Esophagus (tissue), 2 donors: Measurements from ENCODE around the gene TBX6. TPM values are rescaled to one million over a fixed set of nuclear protein-coding genes. Genes with fewer than 3 reads are reported as not detected.

Experiments used
- H3K27ac ChIP-seq, 2 donors: one replicate each; pipeline ENCODE4 v1.5.1; 2013; ENCODE audit warnings: low read depth in 2 of 2, mild to moderate bottlenecking in 2 of 2, inconsistent platforms in 1 of 2, low read length in 1 of 2, moderate library complexity in 1 of 2
- H3K27me3 ChIP-seq, 2 donors: one replicate each; pipeline ENCODE4 v1.6.1; 2013; ENCODE audit warnings: low read length in 2 of 2, control low read depth in 1 of 2, mild to moderate bottlenecking in 1 of 2; ENCODE audit not compliant: insufficient read depth in 2 of 2, control insufficient read depth in 1 of 2
- H3K36me3 ChIP-seq, 2 donors: one replicate each; pipeline ENCODE4 v1.6.1; 2013; ENCODE audit warnings: low read length in 1 of 2; ENCODE audit not compliant: control insufficient read depth in 2 of 2, insufficient read depth in 2 of 2
- H3K4me1 ChIP-seq, 2 donors: one replicate each; pipeline ENCODE4 v1.6.1; 2013; ENCODE audit warnings: low read length in 1 of 2; ENCODE audit not compliant: control insufficient read depth in 2 of 2, insufficient read depth in 2 of 2
- H3K4me3 ChIP-seq, 2 donors: one replicate each; pipeline ENCODE4 v1.5.1; 2013; ENCODE audit warnings: low read length in 2 of 2, mild to moderate bottlenecking in 2 of 2, low read depth in 1 of 2, moderate library complexity in 1 of 2
- H3K9me3 ChIP-seq, 2 donors: one replicate each; pipeline ENCODE4 v1.6.1; 2013; ENCODE audit warnings: mild to moderate bottlenecking in 2 of 2, low read depth in 1 of 2, low read length in 1 of 2, moderate library complexity in 1 of 2; ENCODE audit not compliant: control insufficient read depth in 2 of 2, insufficient read depth in 1 of 2
- WGBS, 2 donors: extraction: QIAGEN DNeasy Blood & Tissue Kit; methylation state at CpG; one replicate each; pipeline ENCODE4 v1.1.7; 2013; 5-methylcytosine and 5-hydroxymethylcytosine counted together
- polyA plus RNA-seq, 2 donors: library from polyadenylated mRNA; stranded (reverse); fragments of 200-250 nt; gene quantifications; one replicate each; pipeline ENCODE4 v1.2.3, GENCODE V29; 2013
- donor health status: healthy with polysubstance abuse.
- donor health status: Bipolar disorder and iron deficiency.

The TBX6 gene
- polyA plus RNA-seq, 2 donors = 6.2 to 15.8 TPM

DNA sequence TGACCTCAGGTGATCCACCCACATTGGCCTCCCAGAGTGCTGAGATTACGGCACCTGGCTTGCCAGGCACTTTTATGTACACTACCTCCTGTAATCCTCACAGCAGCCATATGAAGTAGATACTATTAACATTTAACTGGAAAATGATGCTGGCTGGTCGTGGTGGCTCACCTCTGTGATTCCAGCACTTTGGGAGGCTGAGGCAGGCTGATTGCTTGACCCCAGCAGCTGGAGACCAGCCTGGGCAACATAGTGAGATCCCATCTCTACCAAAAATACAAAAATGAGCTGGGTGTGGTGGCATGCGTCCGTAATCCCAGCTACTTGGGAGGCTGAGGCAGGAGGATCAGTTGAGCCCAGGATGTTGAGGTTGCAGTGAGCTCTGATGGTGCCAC is 33.3 kb upstream of the TBX6 start:
- H3K4me1 ChIP-seq = peaks cover 0 to 8% of the 10 kb centered on the region in 2 donors
- H3K36me3 ChIP-seq = peaks cover 0 to 2% of the 10 kb centered on the region in 2 donors
- no peak overlapping the region for H3K4me3 ChIP-seq
- no peaks in the 10 kb centered on the region for H3K9me3 ChIP-seq
- H3K27ac ChIP-seq = no peak overlapping the region
- WGBS, 2 donors = 85 to 88% methylated on average over 4 of the region's 4 CpGs
- H3K27me3 ChIP-seq = no peaks in the 10 kb centered on the region

- H3K9me3 ChIP-seq = no peaks in the 10 kb centered on the region
Observed at GRCh38 chr16:30122604-30123160, 31.0 kb upstream of the TBX6 start.

GRCh38 chr16:30121741-30122571 is 30.2 kb upstream of the TBX6 start:
- Histone ChIP-seq H3K27ac (peak overlapping the region; percentile 86 to 95), H3K36me3 (peaks cover 6 to 16% of the 10 kb centered on the region in 2 donors), H3K9me3 (no peaks in the 10 kb centered on the region), H3K27me3 (no peaks in the 10 kb centered on the region), H3K4me3 (peak overlapping the region; percentile 59 to 78), H3K4me1 (peaks cover 3 to 10% of the 10 kb centered on the region in 2 donors)
- 49 to 54% methylated on average over 30 to 31 of the region's 31 CpGs for WGBS, 2 donors

More at GRCh38 chr16:30122604-30123160, 31.0 kb upstream of the TBX6 start:
- peaks cover 5 to 11% of the 10 kb centered on the region in 2 donors for H3K36me3 ChIP-seq
- 0 to 1% methylated on average over 31 to 42 of the region's 42 CpGs for WGBS, 2 donors
- H3K4me1 ChIP-seq = peaks cover 3 to 10% of the 10 kb centered on the region in 2 donors
- H3K27ac ChIP-seq = peak overlapping the region; percentile 86 to 95
- H3K27me3 ChIP-seq = no peaks in the 10 kb centered on the region
- H3K4me3 ChIP-seq = peak overlapping the region; percentile 59 to 78

- Histone ChIP-seq H3K9me3 (no peaks in the 10 kb centered on the region), H3K4me3 (no peak overlapping the region), H3K36me3 (peaks cover 12 to 22% of the 10 kb centered on the region in 2 donors), H3K27ac (peak overlapping the region; percentile 14 to 95), H3K4me1 (peaks cover 3 to 15% of the 10 kb centered on the region in 2 donors), H3K27me3 (no peaks in the 10 kb centered on the region)
- 83 to 94% methylated on average over 3 of the region's 3 CpGs for WGBS, 2 donors
Observed at GRCh38 chr16:30120340-30121105, 28.8 kb upstream of the TBX6 start.

DNA sequence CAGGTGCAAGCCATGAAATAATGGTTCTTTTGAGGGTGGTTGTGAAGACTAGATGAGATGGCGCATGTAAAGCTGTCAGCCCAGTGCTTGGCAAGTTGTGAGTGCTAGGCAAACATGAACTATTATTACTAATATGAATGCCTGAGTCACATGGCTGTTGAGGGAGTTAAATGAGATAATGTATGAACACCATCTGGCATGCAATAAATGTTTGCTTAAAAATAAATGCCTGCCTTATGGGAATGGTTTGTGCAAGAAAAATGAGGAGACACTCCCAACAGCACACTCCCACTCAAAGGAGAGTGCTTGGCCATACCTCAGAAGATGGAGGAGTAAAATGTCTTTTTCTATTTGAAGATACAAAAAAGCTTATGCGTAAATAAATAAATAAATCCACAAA is 27.7 kb upstream of the TBX6 start:
- H3K9me3 ChIP-seq = no peaks in the 10 kb centered on the region
- H3K4me3 ChIP-seq = no peak overlapping the region
- whole genome bisulfite sequencing, 2 donors = 83 to 89% methylated on average over 2 of the region's 2 CpGs
- H3K4me1 ChIP-seq = peaks cover 3 to 19% of the 10 kb centered on the region in 2 donors
- H3K27ac ChIP-seq = peak overlapping the region; percentile 11 to 95
- H3K27me3 ChIP-seq = no peaks in the 10 kb centered on the region
- peaks cover 12 to 22% of the 10 kb centered on the region in 2 donors for H3K36me3 ChIP-seq

- Histone ChIP-seq H3K4me1 (peaks cover 3 to 33% of the 10 kb centered on the region in 2 donors), H3K27me3 (no peaks in the 10 kb centered on the region), H3K27ac (no peak overlapping the region), H3K9me3 (no peaks in the 10 kb centered on the region), H3K36me3 (peaks cover 12 to 28% of the 10 kb centered on the region in 2 donors), H3K4me3 (no peak overlapping the region)
- WGBS, 2 donors = 93 to 97% methylated on average over 10 of the region's 10 CpGs
Observed at GRCh38 chr16:30117768-30118167, 26.0 kb upstream of the TBX6 start.

DNA sequence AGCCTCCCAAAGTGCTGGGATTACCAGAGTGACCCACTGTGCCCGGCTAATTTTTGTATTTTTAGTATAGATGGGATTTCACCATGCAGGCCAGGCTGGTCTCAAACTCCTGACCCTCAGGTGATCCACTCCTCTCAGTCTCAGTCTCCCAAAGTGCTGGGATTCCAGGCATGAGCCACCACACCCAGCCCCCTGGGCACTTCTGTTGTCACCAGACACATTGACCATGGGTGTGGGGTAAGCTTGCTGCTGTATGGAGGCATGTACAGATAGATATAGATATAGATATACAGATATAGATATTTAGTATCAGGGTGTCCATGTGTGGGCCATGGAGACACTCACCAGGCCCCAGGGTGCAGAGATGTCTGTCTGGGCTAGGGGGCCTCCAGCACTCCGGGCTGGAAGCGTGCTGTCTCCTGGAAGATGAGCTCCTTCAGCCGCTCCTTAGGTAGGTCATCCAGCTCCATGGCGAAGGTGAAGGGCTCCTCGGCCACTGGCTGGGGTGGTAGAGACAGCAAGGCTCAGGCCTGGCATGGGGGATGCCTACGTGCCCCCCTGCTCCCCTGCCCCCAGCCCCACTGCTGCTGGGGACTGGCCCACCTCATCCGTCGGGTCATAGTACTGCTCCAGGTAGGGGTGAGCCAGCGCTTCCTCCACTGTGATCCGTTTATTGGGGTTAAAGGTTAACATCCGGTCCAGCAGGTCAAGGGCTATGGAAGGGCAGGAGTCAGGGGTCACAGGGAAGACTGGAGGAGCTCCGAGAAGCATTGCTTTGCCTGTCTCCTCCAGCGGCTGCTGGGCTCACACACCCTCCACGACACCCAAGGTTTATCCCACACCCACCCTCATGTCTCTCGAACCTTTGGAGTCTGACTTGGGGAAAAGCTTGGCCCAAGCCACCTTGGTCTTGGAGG is 24.8 kb upstream of the TBX6 start:
- WGBS, 2 donors = 92 to 93% methylated on average over 16 of the region's 16 CpGs
- Histone ChIP-seq H3K27ac (peak overlapping the region in 1 of 2 donors; percentile 71), H3K4me1 (peaks cover 3 to 27% of the 10 kb centered on the region in 2 donors), H3K27me3 (no peaks in the 10 kb centered on the region), H3K36me3 (peaks cover 14 to 28% of the 10 kb centered on the region in 2 donors), H3K4me3 (no peak overlapping the region), H3K9me3 (no peaks in the 10 kb centered on the region)

GRCh38 chr16:30115238-30115637 is 23.5 kb upstream of the TBX6 start:
- 56 to 70% methylated on average over 7 of the region's 7 CpGs for WGBS, 2 donors
- Histone ChIP-seq H3K27ac (peak overlapping the region; percentile 84 to 92), H3K4me1 (peaks cover 3 to 24% of the 10 kb centered on the region in 2 donors)

More at GRCh38 chr16:30115238-30115637, 23.5 kb upstream of the TBX6 start:
- no peaks in the 10 kb centered on the region for H3K9me3 ChIP-seq
- no peak overlapping the region for H3K4me3 ChIP-seq
- no peaks in the 10 kb centered on the region for H3K27me3 ChIP-seq
- peaks cover 14 to 30% of the 10 kb centered on the region in 2 donors for H3K36me3 ChIP-seq
